Measurements from ENCODE around the gene MYLK4. TPM values are rescaled to one million over a fixed set of nuclear protein-coding genes. Genes with fewer than 3 reads are reported as not detected.
"Not testable (repeated sequence)": the region's sequence is repeated elsewhere in the genome, so short reads cannot be mapped to it uniquely, and the experiment has no call there.

MYLK4 gene
- total RNA-seq, 1 donor = 0.72 TPM

- H3K4me3 ChIP-seq (ENCODE audit: low read depth, low read length) = peak overlapping the region; percentile 95
- peak; percentile 21 for DNase-seq (ENCODE audit: low read depth)
- no peak for TF ChIP-seq CTCF (IDR thresholded peaks at IDR 0.05; ENCODE audit: insufficient read depth, low read length)
Measured at GRCh38 chr6:2765896-2766766, 15.4 kb upstream of the MYLK4 start.

GRCh38 chr6:2765166-2765895 lies 14.6 kb upstream of the MYLK4 start, which contains the start of gene WRNIP1:
WRNIP1 (plus strand) TSS chr6:2765393; CDS start chr6:2765623, 230 bp downstream.
- peak; percentile 99 for DNase-seq (ENCODE audit: low read depth)
- peak within 1 kb of the TSS; percentile 95 for H3K4me3 ChIP-seq (ENCODE audit: low read depth, low read length)
- peak; percentile 59 for TF ChIP-seq CTCF (IDR thresholded peaks at IDR 0.05; ENCODE audit: insufficient read depth, low read length)

GRCh38 chr6:2764610-2765165 lies 14.0 kb upstream of the MYLK4 start:
- peak; percentile 69 for DNase-seq (ENCODE audit: low read depth)
- TF ChIP-seq CTCF (IDR thresholded peaks at IDR 0.05; ENCODE audit: insufficient read depth, low read length) = no peak
- H3K4me3 ChIP-seq (ENCODE audit: low read depth, low read length) = peak overlapping the region; percentile 73

- DNase-seq (ENCODE audit: low read depth) = no peak
- H3K4me3 ChIP-seq (ENCODE audit: low read depth, low read length) = peak overlapping the region; percentile 73
- TF ChIP-seq CTCF (IDR thresholded peaks at IDR 0.05; ENCODE audit: insufficient read depth, low read length) = no peak
Measured at GRCh38 chr6:2763876-2764540, 13.3 kb upstream of the MYLK4 start.

GRCh38 chr6:2763345-2763841 lies 12.7 kb upstream of the MYLK4 start:
- no peak for DNase-seq (ENCODE audit: low read depth)
- H3K4me3 ChIP-seq (ENCODE audit: low read depth, low read length) = no peak overlapping the region
- TF ChIP-seq CTCF (IDR thresholded peaks at IDR 0.05; ENCODE audit: insufficient read depth, low read length) = no peak

- H3K4me3 ChIP-seq (ENCODE audit: low read depth, low read length) = not testable (repeated sequence)
Measured at GRCh38 chr6:2762868-2763267, 12.1 kb upstream of the MYLK4 start.

More at GRCh38 chr6:2762868-2763267, 12.1 kb upstream of the MYLK4 start:
- DNase-seq (ENCODE audit: low read depth) = not testable (repeated sequence)

Data from fibroblast of the aortic adventitia (primary cell).